ENCODE results near the gene BTBD9. TPM values are rescaled to one million over a fixed set of nuclear protein-coding genes. Genes with fewer than 3 reads are reported as not detected.

Gene BTBD9
- total RNA-seq, 4 donors from 2014 or later, result 10.6 to 16.6 (median 15.1) TPM

GRCh38 chr6:38188677-38189335 is 450.9 kb downstream of the BTBD9 start:
- intact Hi-C loops (cut with DNase I; ENCODE audit: low total_unique reads), result no loop called here
- peak in 1 of 2 donors; percentile 70 for DNase-seq (ENCODE audit: low spot score in 2 of 2)
- WGBS, 2 donors, result 96% methylated on average over 14 of the region's 14 CpGs
- no peak for TF ChIP-seq POLR2A (IDR thresholded peaks at IDR 0.05)
- no peak for TF ChIP-seq CTCF (IDR thresholded peaks at IDR 0.05)
- no peak overlapping the region for H3K4me3 ChIP-seq (ENCODE audit: low read depth, poor library complexity, severe bottlenecking)

GRCh38 chr6:38187811-38188590 is 451.7 kb downstream of the BTBD9 start:
- 95% methylated on average over 20 of the region's 20 CpGs for WGBS, 2 donors
- TF ChIP-seq CTCF (IDR thresholded peaks at IDR 0.05), result no peak
- TF ChIP-seq POLR2A (IDR thresholded peaks at IDR 0.05), result no peak
- H3K4me3 ChIP-seq (ENCODE audit: low read depth, poor library complexity, severe bottlenecking), result no peak overlapping the region
- DNase-seq (ENCODE audit: low spot score in 2 of 2), result peak in 1 of 2 donors; percentile 70
- intact Hi-C loops (cut with DNase I; ENCODE audit: low total_unique reads), result no loop called here

GRCh38 chr6:38187325-38187724 is 452.4 kb downstream of the BTBD9 start:
- peak in 1 of 2 donors; percentile 20 for DNase-seq (ENCODE audit: low spot score in 2 of 2)
- intact Hi-C loops (cut with DNase I; ENCODE audit: low total_unique reads), result no loop called here

GRCh38 chr6:38185752-38186151 is 454.0 kb downstream of the BTBD9 start:
- H3K4me3 ChIP-seq (ENCODE audit: low read depth, poor library complexity, severe bottlenecking), result no peak overlapping the region
- WGBS, 2 donors, result 97 to 99% methylated on average over 8 of the region's 8 CpGs
- peak in 1 of 2 donors; percentile 31 for DNase-seq (ENCODE audit: low spot score in 2 of 2)
- TF ChIP-seq CTCF (IDR thresholded peaks at IDR 0.05), result no peak
- no peak for TF ChIP-seq POLR2A (IDR thresholded peaks at IDR 0.05)
- intact Hi-C loops (cut with DNase I; ENCODE audit: low total_unique reads), result no loop called here

More at GRCh38 chr6:38187325-38187724, 452.4 kb downstream of the BTBD9 start:
- WGBS, 2 donors, result 75 to 77% methylated on average over 8 of the region's 8 CpGs
- TF ChIP-seq POLR2A (IDR thresholded peaks at IDR 0.05), result no peak
- TF ChIP-seq CTCF (IDR thresholded peaks at IDR 0.05), result no peak
- no peak overlapping the region for H3K4me3 ChIP-seq (ENCODE audit: low read depth, poor library complexity, severe bottlenecking)

GRCh38 chr6:38185244-38185643 is 454.5 kb downstream of the BTBD9 start:
- DNase-seq (ENCODE audit: low spot score in 2 of 2), result peak in 1 of 2 donors; percentile 20
- intact Hi-C loops (cut with DNase I; ENCODE audit: low total_unique reads), result no loop called here
- 96 to 99% methylated on average over 6 of the region's 6 CpGs for WGBS, 2 donors
- no peak overlapping the region for H3K4me3 ChIP-seq (ENCODE audit: low read depth, poor library complexity, severe bottlenecking)
- no peak for TF ChIP-seq CTCF (IDR thresholded peaks at IDR 0.05)

Measured in lower leg skin (tissue), 4 donors.